Kidney epithelial cell (primary cell): ENCODE measurements around the gene RBPJ. TPM values are rescaled to one million over a fixed set of nuclear protein-coding genes. Genes with fewer than 3 reads are reported as not detected.

ENCODE experiments used
- DNase-seq: peaks from one replicate; pipeline ENCODE4 v3.0.0-alpha.2; 2010; ENCODE audit warnings: low read depth
- H3K27me3 ChIP-seq: 2 replicates; pipeline ENCODE4 v1.6.0; 2011; ENCODE audit warnings: low read length; ENCODE audit not compliant: control insufficient read depth, insufficient read depth
- H3K36me3 ChIP-seq: 2 replicates; pipeline ENCODE4 v1.5.1; 2011; ENCODE audit warnings: low read length; ENCODE audit not compliant: control insufficient read depth, insufficient read depth
- H3K4me3 ChIP-seq: 2 replicates; pipeline ENCODE4 v1.5.1; 2011; ENCODE audit warnings: low read depth, mild to moderate bottlenecking, control low read depth, low read length
- CTCF ChIP-seq: IDR thresholded peaks from 2 replicates; pipeline ENCODE4 v1.5.1; 2011; ENCODE audit warnings: mild to moderate bottlenecking, moderate library complexity, low read length, control low read depth, inconsistent platforms; ENCODE audit not compliant: insufficient read depth, poor library complexity, severe bottlenecking
- total RNA-seq: library from RNA; depleted of rRNA; stranded (reverse); fragments of >200 nt; gene quantifications from 2 replicates; pipeline ENCODE4 v1.2.3, GENCODE V29; 2015

RBPJ gene
- total RNA-seq, 1 donor from 2014 or later, result 82.2 TPM

GRCh38 chr4:26466578-26467270, 145.9 kb downstream of the RBPJ start:
- TF ChIP-seq CTCF, result no peak
- Histone ChIP-seq H3K27me3 (no peaks in the 10 kb centered on the region), H3K36me3 (no peaks in the 10 kb centered on the region), H3K4me3 (no peak overlapping the region)
- DNase-seq, result no peak

GRCh38 chr4:26467724-26468123, 146.9 kb downstream of the RBPJ start:
- Histone ChIP-seq H3K4me3 (no peak overlapping the region), H3K36me3 (no peaks in the 10 kb centered on the region), H3K27me3 (no peaks in the 10 kb centered on the region)
- no peak for TF ChIP-seq CTCF
- DNase-seq, result no peak

GRCh38 chr4:26468283-26468949, 147.6 kb downstream of the RBPJ start:
- no peak overlapping the region for H3K4me3 ChIP-seq
- no peaks in the 10 kb centered on the region for H3K27me3 ChIP-seq
- no peak for DNase-seq
- no peaks in the 10 kb centered on the region for H3K36me3 ChIP-seq
- no peak for TF ChIP-seq CTCF

GRCh38 chr4:26468977-26469376, 148.2 kb downstream of the RBPJ start:
- Histone ChIP-seq H3K27me3 (no peaks in the 10 kb centered on the region), H3K4me3 (no peak overlapping the region), H3K36me3 (no peaks in the 10 kb centered on the region)
- TF ChIP-seq CTCF, result no peak
- DNase-seq, result no peak

- no peak for DNase-seq
- no peak for TF ChIP-seq CTCF
- no peaks in the 10 kb centered on the region for H3K36me3 ChIP-seq
- no peaks in the 10 kb centered on the region for H3K27me3 ChIP-seq
- H3K4me3 ChIP-seq, result no peak overlapping the region
Observed at GRCh38 chr4:26471890-26472289, 151.1 kb downstream of the RBPJ start.
